ENCODE results near the gene SAMM50. TPM values are rescaled to one million over a fixed set of nuclear protein-coding genes. Genes with fewer than 3 reads are reported as not detected.

Gene SAMM50
- total and polyA plus RNA-seq, 2 donors (not counting 3 experiments of a cell fraction or from before 2014, with no cell fraction given) = 42.9 to 56.2 TPM

GRCh38 chr22:44045145-44045544, 89.9 kb downstream of the SAMM50 start:
- Histone ChIP-seq H3K4me2 (ENCODE audit: insufficient read depth, low read length) (no peak overlapping the region), H3K27ac (ENCODE audit: insufficient read depth, low read depth, low read length) (no peak overlapping the region), H3K9me1 (replicated peaks; ENCODE audit: control insufficient read depth, extremely low read depth, insufficient read depth, low read length) (no peaks in the 10 kb centered on the region), H3K4me3 (replicated peaks in 1 of 3; ENCODE audit: insufficient read depth in 1 of 3, low read depth in 1 of 3, low read length in 3 of 3) (no peak overlapping the region), H3K79me2 (ENCODE audit: control insufficient read depth, insufficient read depth, low read length) (peaks cover 88% of the 10 kb centered on the region), H3K27me3 (ENCODE audit: control insufficient read depth in 2 of 2, insufficient read depth in 2 of 2, low read length in 2 of 2) (no peaks in the 10 kb centered on the region), H3K9ac (replicated peaks; ENCODE audit: extremely low read depth, insufficient read depth, low read length) (no peak overlapping the region), H3K4me1 (ENCODE audit: control insufficient read depth, extremely low read depth, insufficient read depth, low read length) (peaks cover 21% of the 10 kb centered on the region), H3K36me3 (ENCODE audit: control insufficient read depth in 2 of 2, extremely low read depth in 1 of 2, insufficient read depth in 2 of 2, low read length in 2 of 2) (no peaks in the 10 kb centered on the region), H3K9me3 (replicated peaks; ENCODE audit: control insufficient read depth, insufficient read depth, low read length) (no peaks in the 10 kb centered on the region), H4K20me1 (replicated peaks; ENCODE audit: control insufficient read depth, extremely low read depth, insufficient read depth, low read length) (no peaks in the 10 kb centered on the region), H2AFZ (ENCODE audit: low read depth, low read length) (no peak overlapping the region)
- TF ChIP-seq POLR2A (IDR thresholded peaks at IDR 0.05; ENCODE audit: low read depth, low read length) = no peak
- TF ChIP-seq POLR2AphosphoS5 (IDR thresholded peaks at IDR 0.05; ENCODE audit: insufficient read depth, low read depth, low read length) = no peak
- TF ChIP-seq MYC (IDR thresholded peaks at IDR 0.05; ENCODE audit: low read depth, low read length) = no peak
- CTCF ChIA-PET = interaction anchor here (1.2 kb wide), 1 partner anchor 41 kb away, joined by 8 read pairs; no protein-coding TSS in a partner anchor
- dilution Hi-C loops (cut with MboI; ENCODE audit: extremely low pct_ligation_motif_present, low sequenced_read_pairs) (no loop called here), intact Hi-C loops (cut with micrococcal nuclease) (no loop called here)
- DNase-seq (ENCODE audit: low read depth, low spot score) (no peak), FAIRE-seq (peak; percentile 18)
- POLR2A ChIA-PET = no interaction called here
- BruUV-seq (replicated peaks) = no TSS peak

Other genes with a start within 250 kb of the SAMM50 start
- 0.31 and 0.32 TPM in 2 replicates for gene EFCAB6, start 143.1 kb upstream of the SAMM50 start, total RNA-seq
- gene EFCAB6, start 143.1 kb upstream of the SAMM50 start, polyA plus RNA-seq = 0.07 TPM in 1 of 2 replicates, not detected in the other
- gene SULT4A1, start 92.9 kb upstream of the SAMM50 start, total RNA-seq = 0.14 TPM in 1 of 2 replicates, not detected in the other
- gene SULT4A1, start 92.9 kb upstream of the SAMM50 start, polyA plus RNA-seq = 0.48 and 0.49 TPM in 2 replicates
- gene PNPLA5, start 63.4 kb upstream of the SAMM50 start, total RNA-seq = not detected in 2 replicates
- gene PNPLA5, start 63.4 kb upstream of the SAMM50 start, polyA plus RNA-seq = not detected in 2 replicates
- gene PNPLA3, start 31.6 kb upstream of the SAMM50 start, total RNA-seq = 12.1 and 12.3 TPM in 2 replicates
- 5.3 TPM in 2 replicates for gene PNPLA3, start 31.6 kb upstream of the SAMM50 start, polyA plus RNA-seq
- 151 and 155 TPM in 2 replicates for gene PARVB, start 68.9 kb downstream of the SAMM50 start, total RNA-seq
- 162 and 166 TPM in 2 replicates for gene PARVB, start 68.9 kb downstream of the SAMM50 start, polyA plus RNA-seq
- gene PARVG, start 225.5 kb downstream of the SAMM50 start, total RNA-seq = 0.82 TPM in 1 of 2 replicates, not detected in the other
- 0.02 TPM in 1 of 2 replicates, not detected in the other for gene PARVG, start 225.5 kb downstream of the SAMM50 start, polyA plus RNA-seq

Measured in endothelial cell of umbilical vein (primary cell).